B cell (primary cell): ENCODE measurements around the gene NHSL1. TPM values are rescaled to one million over a fixed set of nuclear protein-coding genes. Genes with fewer than 3 reads are reported as not detected.

Experiments
- ATAC-seq: fragments of 200-7000 bp; cut with Tn5 transposase; one replicate; pipeline ENCODE4 v1.10.0; 2021; ENCODE audit warnings: low read depth, mild to moderate bottlenecking, moderate number of reproducible peaks, moderate library complexity
- CTCF ChIA-PET: fragments of 350-600 bp; sonication (Branson Sonifier 250); formaldehyde crosslinking; loops from one replicate; lab custom pipeline; 2021; ENCODE audit warnings: antibody characterized with exemption, inconsistent platforms; lab: Charles Lee
- POLR2A ChIA-PET: fragments of 350-600 bp; sonication (Branson Sonifier 250); formaldehyde crosslinking; loops from one replicate; lab custom pipeline; 2021; ENCODE audit warnings: antibody characterized with exemption; lab: Charles Lee
- DNase-seq: peaks from one replicate; pipeline ENCODE4 v3.0.0; 2013
- H2AFZ ChIP-seq: 2 replicates; pipeline ENCODE4 v1.6.1; 2012; ENCODE audit warnings: mild to moderate bottlenecking, low read depth, low read length; ENCODE audit not compliant: insufficient read depth, poor library complexity, severe bottlenecking
- H3K27ac ChIP-seq, 2 donors: 1 replicate in 1 of 2; 2 replicates in 1 of 2; pipeline ENCODE4 v1.5.1; 2012 to 2013; ENCODE audit warnings: low read length in 2 of 2, mild to moderate bottlenecking in 2 of 2, moderate library complexity in 1 of 2
- H3K27me3 ChIP-seq, 4 experiments: fragments of 200-600 bp in 1 of 4; sonication (generic) in 1 of 4; replicated peaks in 1 of 4; 1 replicate in 2 of 4; 2 replicates in 2 of 4; pipeline versions ENCODE4 v1.6.1 to v1.7.0; 2013 to 2016; ENCODE audit warnings: low read length in 3 of 4, mild to moderate bottlenecking in 2 of 4, mixed read lengths in 1 of 4, moderate library complexity in 1 of 4; ENCODE audit not compliant: insufficient read depth in 4 of 4, control insufficient read depth in 3 of 4; ENCODE audit errors: control extremely low read depth in 1 of 4
- H3K36me3 ChIP-seq, 2 experiments: replicated peaks in 1 of 2; 1 replicate in 1 of 2; 2 replicates in 1 of 2; pipeline versions ENCODE4 v1.6.1 to v1.7.1; 2013; ENCODE audit warnings: low read length in 1 of 2; ENCODE audit not compliant: insufficient read depth in 2 of 2, control insufficient read depth in 1 of 2; ENCODE audit errors: control extremely low read depth in 1 of 2, extremely low read depth in 1 of 2
- H3K4me1 ChIP-seq, 2 donors: fragments of 200-600 bp in 1 of 2; sonication (generic) in 1 of 2; 1 replicate in 1 of 2; 2 replicates in 1 of 2; pipeline versions ENCODE4 v1.5.1 to v1.6.1; 2013 to 2017; ENCODE audit warnings: low read length in 2 of 2; ENCODE audit not compliant: control insufficient read depth in 2 of 2, insufficient read depth in 2 of 2
- H3K4me2 ChIP-seq: replicated peaks from 2 replicates; pipeline ENCODE3; 2012; ENCODE audit warnings: mild to moderate bottlenecking, low read depth, low read length; ENCODE audit not compliant: poor library complexity, severe bottlenecking
- H3K4me3 ChIP-seq, 5 experiments: fragments of 200-600 bp in 1 of 5; sonication (generic) in 1 of 5; 1 replicate in 3 of 5; 2 replicates in 2 of 5; pipeline versions ENCODE4 v1.5.1 to v1.7.0; 2011 to 2016; ENCODE audit warnings: low read length in 4 of 5, mild to moderate bottlenecking in 4 of 5, low read depth in 2 of 5, control low read depth in 1 of 5, moderate library complexity in 1 of 5; ENCODE audit not compliant: insufficient read depth in 1 of 5; ENCODE audit errors: control extremely low read depth in 1 of 5, extremely low read depth in 1 of 5
- H3K79me2 ChIP-seq: fragments of 200-600 bp; sonication (generic); one replicate; pipeline ENCODE4 v1.6.0; 2016; ENCODE audit warnings: low read length; ENCODE audit not compliant: control insufficient read depth, insufficient read depth
- H3K9ac ChIP-seq: fragments of 200-600 bp; sonication (generic); 2 replicates; pipeline ENCODE4 v1.6.1; 2017; ENCODE audit warnings: mild to moderate bottlenecking, low read length, moderate library complexity
- H3K9me3 ChIP-seq, 3 donors: one replicate each; pipeline versions ENCODE4 v1.6.1 to v1.7.1; 2013; ENCODE audit warnings: low read length in 2 of 3; ENCODE audit not compliant: control insufficient read depth in 2 of 3, insufficient read depth in 1 of 3; ENCODE audit errors: control extremely low read depth in 1 of 3
- H4K20me1 ChIP-seq: 2 replicates; pipeline ENCODE4 v1.6.0; 2012; ENCODE audit warnings: mild to moderate bottlenecking, low read length; ENCODE audit not compliant: insufficient read depth, control insufficient read depth, poor library complexity, severe bottlenecking
- H3K27ac Mint-ChIP-seq: one replicate; pipeline ENCODE4 v1.8.0; 2021; ENCODE audit warnings: mixed read lengths
- H3K27me3 Mint-ChIP-seq: one replicate; pipeline ENCODE4 v1.8.0; 2021; ENCODE audit warnings: mixed read lengths
- H3K4me1 Mint-ChIP-seq: one replicate; pipeline ENCODE4 v1.8.0; 2021; ENCODE audit warnings: mixed read lengths
- H3K4me3 Mint-ChIP-seq: one replicate; pipeline ENCODE4 v1.8.0; 2021; ENCODE audit warnings: mixed read lengths
- H3K9me3 Mint-ChIP-seq: one replicate; pipeline ENCODE4 v1.8.0; 2022; ENCODE audit warnings: mixed read lengths; ENCODE audit not compliant: insufficient read depth
- CTCF ChIP-seq: fragments of 200-600 bp; IDR thresholded peaks from one replicate; pipeline ENCODE4 v1.8.0; 2022; ENCODE audit warnings: antibody characterized with exemption, mild to moderate bottlenecking
- EZH2 ChIP-seq: IDR thresholded peaks from 2 replicates; pipeline ENCODE4 v1.6.1; 2012; ENCODE audit warnings: borderline replicate concordance, low read depth, mild to moderate bottlenecking, moderate library complexity, low read length; ENCODE audit not compliant: insufficient read depth, poor library complexity, severe bottlenecking
- WGBS: methylation state at CpG from one replicate; pipeline ENCODE4 v1.1.5; 2013; ENCODE audit warnings: missing lambda C conversion rate; ENCODE audit not compliant: insufficient coverage; 5-methylcytosine and 5-hydroxymethylcytosine counted together
- intact Hi-C: fragments of 100-400 bp; cut with micrococcal nuclease; formaldehyde crosslinking; loops from one replicate; pipeline ENCODE4 v1.10.0; 2022
- polyA plus RNA-seq: library from polyadenylated mRNA; depleted of rRNA; stranded (reverse); fragments of >200 nt; gene quantifications from 2 replicates; pipeline ENCODE4 v1.2.3, GENCODE V29; 2012
- total RNA-seq, 2 donors: library from RNA; stranded (reverse); fragments of 120-200 nt in 1 of 2; gene quantifications; 1 replicate in 1 of 2; 2 replicates in 1 of 2; pipeline versions ENCODE4 v1.2.3 to v1.2.4, GENCODE V29; 2013 to 2022

The NHSL1 gene
- total and polyA plus RNA-seq, 2 donors (not counting 1 experiment from before 2014, with no cell fraction given), result 0.04 to 0.10 TPM

- peak overlapping the region; percentile 5 for H3K27ac Mint-ChIP-seq
- no peak overlapping the region for H3K4me3 ChIP-seq
- no CpG with 5 or more reads among the region's 5 CpGs for WGBS
- no peak for DNase-seq
- peaks cover 9 to 43% of the 10 kb centered on the region in 2 experiments for H3K36me3 ChIP-seq
- intact Hi-C loops, result loop anchor here (2.0 to 10.0 kb wide), 3 partner anchors 117 to 1301 kb away; partner anchors contain the start of gene ABRACL
- ChIA-PET POLR2A (no interaction called here), CTCF (interaction anchor here (0.7 to 4.1 kb wide), 5 partner anchors 13 to 289 kb away, joined by 3 to 39 read pairs (median 4); no protein-coding TSS in a partner anchor)
- ATAC-seq, result no peak
- H3K4me1 Mint-ChIP-seq, result peaks cover 19% of the 10 kb centered on the region
- H3K9me3 Mint-ChIP-seq, result no peaks in the 10 kb centered on the region
- no peaks in the 10 kb centered on the region for H4K20me1 ChIP-seq
- TF ChIP-seq EZH2 (no peak), CTCF (no peak)
- H3K79me2 ChIP-seq, result no peaks in the 10 kb centered on the region
- no peaks in the 10 kb centered on the region for H3K27me3 ChIP-seq
- peak overlapping the region in 1 of 2 donors; percentile 55 for H3K27ac ChIP-seq
- H2AFZ ChIP-seq, result no peak overlapping the region
- H3K4me2 ChIP-seq, result no peak overlapping the region
- H3K9ac ChIP-seq, result no peak overlapping the region
- no peaks in the 10 kb centered on the region for H3K27me3 Mint-ChIP-seq
- peak overlapping the region; percentile 16 for H3K4me3 Mint-ChIP-seq
- H3K9me3 ChIP-seq, result no peaks in the 10 kb centered on the region
- H3K4me1 ChIP-seq, result peaks cover 6 to 16% of the 10 kb centered on the region in 2 donors
These were observed 93.4 kb downstream of the NHSL1 start for GRCh38 chr6:138405816-138406413.
